Sigmoid colon (tissue), 7 donors: ENCODE results near the gene ZNF726. TPM values are rescaled to one million over a fixed set of nuclear protein-coding genes. Genes with fewer than 3 reads are reported as not detected.
"Not testable (repeated sequence)": the region's sequence is repeated elsewhere in the genome, so short reads cannot be mapped to it uniquely, and the experiment has no call there.

Experiments
- DNase-seq: peaks from one replicate; pipeline ENCODE4 v3.0.0-alpha.2; 2019
- H3K27ac ChIP-seq, 4 donors: fragments of 200-600 bp; sonication (generic); one replicate each; pipeline ENCODE4 v1.5.1; 2016 to 2019; ENCODE audit warnings: mild to moderate bottlenecking in 1 of 4
- H3K27me3 ChIP-seq, 3 donors: fragments of 200-600 bp; sonication (generic); one replicate each; pipeline ENCODE4 v1.5.1; 2019; ENCODE audit warnings: mild to moderate bottlenecking in 1 of 3
- H3K36me3 ChIP-seq, 4 donors: fragments of 200-600 bp; sonication (generic); one replicate each; pipeline ENCODE4 v1.5.1; 2016 to 2019
- H3K4me1 ChIP-seq, 4 donors: fragments of 200-600 bp; sonication (generic); one replicate each; pipeline ENCODE4 v1.5.1; 2017 to 2019
- H3K4me3 ChIP-seq, 4 donors: fragments of 200-600 bp; sonication (generic); one replicate each; pipeline ENCODE4 v1.5.1; 2017 to 2019; ENCODE audit warnings: mild to moderate bottlenecking in 2 of 4, moderate library complexity in 1 of 4
- H3K9me3 ChIP-seq, 4 donors: fragments of 200-600 bp in 3 of 4; sonication (generic) in 3 of 4; one replicate each; pipeline versions ENCODE4 v1.5.1 to v1.6.1; 2013 to 2019
- EP300 ChIP-seq, 4 donors: sonication (generic); formaldehyde crosslinking; IDR thresholded peaks; one replicate each; pipeline ENCODE4 v1.6.1; 2017; ENCODE audit warnings: antibody characterized with exemption in 4 of 4
- POLR2A ChIP-seq, 2 donors: fragments of 450-650 bp; IDR thresholded peaks; one replicate each; pipeline ENCODE4 v1.6.1; 2016; ENCODE audit warnings: antibody characterized with exemption in 2 of 2, mild to moderate bottlenecking in 2 of 2, moderate library complexity in 2 of 2
- POLR2AphosphoS5 ChIP-seq, 4 donors: sonication (generic); formaldehyde crosslinking; IDR thresholded peaks; one replicate each; pipeline ENCODE4 v1.6.1; 2017; ENCODE audit warnings: antibody characterized with exemption in 4 of 4
- WGBS, 2 donors: extraction: QIAGEN DNeasy Blood & Tissue Kit; methylation state at CpG; one replicate each; pipeline ENCODE4 v1.1.7; 2013; 5-methylcytosine and 5-hydroxymethylcytosine counted together
- intact Hi-C: fragments of 100-400 bp; cut with DNase I; formaldehyde crosslinking; loops from one replicate; pipeline ENCODE4 v1.15.1; 2023
- polyA plus RNA-seq, 3 donors: library from polyadenylated mRNA; stranded (reverse); fragments of 200-250 nt; gene quantifications; one replicate each; pipeline ENCODE4 v1.2.3, GENCODE V29; 2013
- total RNA-seq, 4 donors: library from RNA; depleted of rRNA; stranded (reverse); fragments of >200 nt; gene quantifications; one replicate each; pipeline ENCODE4 v1.1.0, GENCODE V29; 2016
- TF ChIP-seq, protein P1 (sequence below), 4 experiments: fragments of 450-650 bp in 3 of 4; fragments of 200-600 bp in 1 of 4; IDR thresholded peaks; one replicate each; pipeline ENCODE4 v1.5.1; 2016 to 2019; ENCODE audit warnings: antibody characterized with exemption in 4 of 4, mild to moderate bottlenecking in 3 of 4, moderate library complexity in 2 of 4
- donor health status: healthy with polysubstance abuse.
- donor health status: Bipolar disorder and iron deficiency.
- donor health status: healthy.

The ZNF726 gene
- total and polyA plus RNA-seq, 7 donors, result 0.54 to 4.9 (median 2.4) TPM; not detected in 1

DNA sequence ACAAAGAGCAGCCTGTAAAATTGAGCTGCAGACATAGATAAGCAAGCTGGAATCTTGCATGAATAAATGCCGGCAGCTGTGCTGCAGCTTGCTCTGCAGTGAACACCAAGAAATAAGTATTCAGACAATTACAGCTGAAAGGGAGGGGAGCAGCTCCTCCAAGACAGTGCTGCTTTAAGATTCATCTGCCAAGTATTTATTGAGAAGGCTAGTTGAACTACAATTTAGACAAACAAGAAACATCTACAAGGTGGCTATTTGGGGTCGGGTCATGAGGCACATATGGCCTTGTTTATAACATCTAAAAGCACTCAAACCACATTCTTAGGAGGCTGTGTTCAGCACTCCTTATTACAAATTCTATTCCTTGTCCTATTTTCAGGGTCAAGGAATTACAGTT lies 34.9 kb downstream of the ZNF726 start:
- Histone ChIP-seq H3K4me3 (no peak overlapping the region), H3K27ac (no peak overlapping the region), H3K4me1 (no peaks in the 10 kb centered on the region), H3K9me3 (peaks cover 0 to 4% (median 0%) of the 10 kb centered on the region in 4 donors), H3K27me3 (no peaks in the 10 kb centered on the region), H3K36me3 (no peaks in the 10 kb centered on the region)
- no peak for DNase-seq
- intact Hi-C loops, result no loop called here
- TF ChIP-seq POLR2AphosphoS5 (IDR thresholded peaks at IDR 0.05) (no peak), POLR2A (IDR thresholded peaks at IDR 0.05) (no peak), EP300 (IDR thresholded peaks at IDR 0.05) (no peak)
- TF ChIP-seq, protein P1, sequence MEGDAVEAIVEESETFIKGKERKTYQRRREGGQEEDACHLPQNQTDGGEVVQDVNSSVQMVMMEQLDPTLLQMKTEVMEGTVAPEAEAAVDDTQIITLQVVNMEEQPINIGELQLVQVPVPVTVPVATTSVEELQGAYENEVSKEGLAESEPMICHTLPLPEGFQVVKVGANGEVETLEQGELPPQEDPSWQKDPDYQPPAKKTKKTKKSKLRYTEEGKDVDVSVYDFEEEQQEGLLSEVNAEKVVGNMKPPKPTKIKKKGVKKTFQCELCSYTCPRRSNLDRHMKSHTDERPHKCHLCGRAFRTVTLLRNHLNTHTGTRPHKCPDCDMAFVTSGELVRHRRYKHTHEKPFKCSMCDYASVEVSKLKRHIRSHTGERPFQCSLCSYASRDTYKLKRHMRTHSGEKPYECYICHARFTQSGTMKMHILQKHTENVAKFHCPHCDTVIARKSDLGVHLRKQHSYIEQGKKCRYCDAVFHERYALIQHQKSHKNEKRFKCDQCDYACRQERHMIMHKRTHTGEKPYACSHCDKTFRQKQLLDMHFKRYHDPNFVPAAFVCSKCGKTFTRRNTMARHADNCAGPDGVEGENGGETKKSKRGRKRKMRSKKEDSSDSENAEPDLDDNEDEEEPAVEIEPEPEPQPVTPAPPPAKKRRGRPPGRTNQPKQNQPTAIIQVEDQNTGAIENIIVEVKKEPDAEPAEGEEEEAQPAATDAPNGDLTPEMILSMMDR (IDR thresholded peaks at IDR 0.05), result no peak
- WGBS, 2 donors, result 77 to 85% methylated on average over 2 of the region's 2 CpGs

DNA sequence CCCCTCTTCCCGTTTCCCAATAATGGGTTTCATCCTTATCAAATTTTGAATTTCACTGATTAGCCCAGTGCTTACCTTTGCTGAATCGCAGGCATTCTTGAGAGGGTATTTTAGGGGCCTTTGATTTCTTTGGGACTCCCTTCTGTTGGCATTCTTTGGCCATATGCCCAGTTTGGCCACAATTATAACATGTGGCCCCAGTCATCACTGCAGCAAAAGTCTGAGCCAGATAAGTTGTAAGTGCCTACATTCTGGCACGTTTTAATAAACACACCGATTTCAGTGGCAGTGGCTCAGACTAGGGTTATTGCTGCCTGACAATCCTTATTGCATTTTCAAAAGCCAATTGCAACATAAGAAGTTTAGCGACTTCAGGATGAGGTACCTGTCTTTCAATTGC lies 41.4 kb downstream of the ZNF726 start:
- Histone ChIP-seq H3K27me3 (no peaks in the 10 kb centered on the region), H3K36me3 (no peaks in the 10 kb centered on the region), H3K27ac (no peak overlapping the region), H3K9me3 (peaks cover 0 to 12% (median 0%) of the 10 kb centered on the region in 4 donors), H3K4me3 (no peak overlapping the region), H3K4me1 (no peaks in the 10 kb centered on the region)
- TF ChIP-seq, protein P1 (IDR thresholded peaks at IDR 0.05), result no peak
- TF ChIP-seq POLR2A (IDR thresholded peaks at IDR 0.05) (no peak), EP300 (IDR thresholded peaks at IDR 0.05) (no peak), POLR2AphosphoS5 (IDR thresholded peaks at IDR 0.05) (no peak)
- DNase-seq, result no peak
- WGBS, 2 donors, result 86 to 90% methylated on average over 5 of the region's 5 CpGs
- intact Hi-C loops, result no loop called here

DNA sequence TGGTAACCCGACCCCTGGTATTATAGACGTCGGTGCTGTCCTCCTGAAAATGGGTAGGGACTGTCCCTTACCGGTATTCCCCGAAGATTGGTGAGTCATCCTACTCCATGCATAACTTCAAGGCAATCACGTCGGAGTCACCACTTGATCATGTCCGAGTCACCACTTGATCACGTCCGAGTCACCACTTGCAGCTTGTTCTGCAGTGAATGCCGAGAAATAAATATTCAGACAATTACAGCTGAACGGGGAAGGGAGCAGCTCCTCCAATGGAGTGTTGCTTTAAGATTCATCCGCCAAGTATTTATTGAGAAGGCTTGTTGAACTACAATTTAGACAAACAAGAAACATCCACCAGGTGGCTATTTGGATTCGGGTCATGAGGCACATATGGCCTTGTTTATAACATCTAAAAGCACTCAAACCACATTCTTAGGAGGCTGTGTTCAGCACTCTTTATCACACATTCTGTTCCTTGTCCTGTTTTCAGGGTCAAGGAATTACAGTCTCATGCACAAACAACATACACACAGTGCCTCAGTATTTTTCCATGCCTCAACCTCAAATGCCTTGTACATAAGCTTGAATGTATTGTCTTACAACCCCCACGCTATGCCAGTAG lies 43.1 kb downstream of the ZNF726 start:
- H3K4me1 ChIP-seq, result no peaks in the 10 kb centered on the region
- no peaks in the 10 kb centered on the region for H3K36me3 ChIP-seq
- H3K27ac ChIP-seq, result no peak overlapping the region
- 83 to 88% methylated on average over 15 of the region's 15 CpGs for WGBS, 2 donors
- DNase-seq, result no peak
- H3K4me3 ChIP-seq, result no peak overlapping the region
- intact Hi-C loops, result no loop called here
- TF ChIP-seq EP300 (IDR thresholded peaks at IDR 0.05) (no peak), POLR2A (IDR thresholded peaks at IDR 0.05) (no peak), POLR2AphosphoS5 (IDR thresholded peaks at IDR 0.05) (no peak)
- TF ChIP-seq, protein P1 (IDR thresholded peaks at IDR 0.05), result no peak
- H3K9me3 ChIP-seq, result peaks cover 0 to 12% (median 0%) of the 10 kb centered on the region in 4 donors
- H3K27me3 ChIP-seq, result no peaks in the 10 kb centered on the region

DNA sequence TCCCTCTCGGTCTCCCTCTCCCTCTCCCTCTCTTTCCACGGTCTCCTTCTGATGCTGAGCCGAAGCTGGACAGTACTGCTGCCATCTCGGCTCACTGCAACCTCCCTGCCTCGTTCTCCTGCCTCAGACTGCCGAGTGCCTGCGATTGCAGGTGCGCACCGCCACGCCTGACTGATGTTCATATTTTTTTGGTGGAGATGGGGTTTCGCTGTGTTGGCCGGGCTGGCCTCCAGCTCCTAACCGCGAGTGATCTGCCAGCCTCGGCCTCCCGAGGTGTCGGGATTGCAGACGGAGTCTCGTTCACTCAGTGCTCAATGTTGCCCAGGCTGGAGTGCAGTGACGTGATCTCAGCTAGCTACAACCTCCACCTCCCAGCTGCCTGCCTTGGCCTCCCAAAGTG lies 48.7 kb downstream of the ZNF726 start:
- 93 to 94% methylated on average over 20 of the region's 20 CpGs for WGBS, 2 donors
- H3K4me1 ChIP-seq, H3K4me3 ChIP-seq, H3K27ac ChIP-seq, H3K9me3 ChIP-seq, DNase-seq, H3K36me3 ChIP-seq, intact Hi-C loops, H3K27me3 ChIP-seq: not testable (repeated sequence)

DNA sequence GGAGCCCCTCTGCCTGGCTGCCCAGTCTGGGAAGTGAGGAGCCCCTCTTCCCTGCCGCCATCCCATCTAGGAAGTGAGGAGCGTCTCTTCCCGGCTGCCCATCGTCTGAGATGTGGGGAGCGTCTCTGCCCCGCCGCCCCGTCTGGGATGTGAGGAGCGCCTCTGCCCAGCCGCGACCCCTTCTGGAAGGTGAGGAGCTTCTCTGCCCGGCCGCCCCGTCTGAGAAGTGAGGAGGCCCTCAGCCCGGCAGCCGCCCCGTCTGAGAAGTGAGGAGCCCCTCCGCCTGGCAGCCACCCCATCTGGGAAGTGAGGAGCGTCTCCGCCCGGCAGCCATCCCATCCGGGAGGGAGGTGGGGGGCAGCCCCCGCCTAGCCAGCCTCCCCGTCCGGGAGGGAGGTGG lies 49.2 kb downstream of the ZNF726 start:
- H3K27me3 ChIP-seq, H3K36me3 ChIP-seq, H3K9me3 ChIP-seq, H3K4me3 ChIP-seq, H3K4me1 ChIP-seq, H3K27ac ChIP-seq, DNase-seq, intact Hi-C loops: not testable (repeated sequence)
- WGBS, 2 donors, result 93 to 95% methylated on average over 25 of the region's 25 CpGs

DNA sequence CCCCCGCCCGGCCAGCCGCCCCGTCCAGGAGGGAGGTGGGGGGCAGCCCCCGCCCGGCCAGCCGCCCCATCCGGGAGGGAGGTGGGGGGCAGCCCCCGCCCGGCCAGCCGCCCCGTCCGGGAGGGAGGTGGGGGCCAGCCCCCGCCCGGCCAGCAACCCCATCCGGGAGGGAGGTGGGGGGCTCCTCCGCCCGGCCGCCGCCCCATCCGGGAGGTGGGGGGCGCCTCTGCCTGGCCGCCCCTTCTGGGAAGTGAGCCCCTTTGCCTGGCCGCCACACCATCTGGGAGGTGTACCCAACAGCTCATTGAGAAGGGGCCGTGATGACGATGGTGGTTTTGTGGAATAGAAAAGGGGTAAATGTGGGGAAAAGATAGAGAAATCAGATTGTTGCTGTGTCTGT lies 49.6 kb downstream of the ZNF726 start:
- H3K27ac ChIP-seq, H3K36me3 ChIP-seq, H3K27me3 ChIP-seq, H3K4me3 ChIP-seq, intact Hi-C loops, H3K4me1 ChIP-seq, H3K9me3 ChIP-seq, DNase-seq: not testable (repeated sequence)
- 95% methylated on average over 25 to 26 of the region's 26 CpGs for WGBS, 2 donors
